H1 (cell line): ENCODE data around the gene SLC25A26. TPM values are rescaled to one million over a fixed set of nuclear protein-coding genes. Genes with fewer than 3 reads are reported as not detected.

Experiments
- CTCF ChIA-PET: fragments of 300-600 bp; sonication (Branson Sonifier 250); formaldehyde crosslinking; loops from one replicate; lab custom pipeline; 2021; ENCODE audit not compliant: partially characterized antibody; lab: Charles Lee
- POLR2A ChIA-PET: fragments of 300-600 bp; sonication (Branson Sonifier 250); formaldehyde crosslinking; loops from one replicate; lab custom pipeline; 2021; ENCODE audit warnings: inconsistent platforms; ENCODE audit not compliant: partially characterized antibody; lab: Charles Lee
- DNase-seq, 2 experiments: peaks; one replicate each; pipeline versions ENCODE4 v3.0.0 to v3.0.0-alpha.2; 2010 to 2022; ENCODE audit warnings: low spot score in 2 of 2, low read depth in 1 of 2, mixed read lengths in 1 of 2
- FAIRE-seq: peaks from 2 replicates; lab custom pipeline; 2011; peaks lifted over from hg19 to GRCh38; lab: Jason Lieb, UNC
- H2AFZ ChIP-seq: 2 replicates; pipeline ENCODE4 v1.8.1; 2012; ENCODE audit warnings: low read length, inconsistent platforms
- H2AK5ac ChIP-seq: 2 replicates; pipeline ENCODE4 v1.6.1; 2013; ENCODE audit warnings: low read depth, low read length
- H2BK120ac ChIP-seq: replicated peaks from 2 replicates; pipeline ENCODE3; 2013; ENCODE audit warnings: low read depth, low read length, inconsistent platforms
- H2BK12ac ChIP-seq: 2 replicates; pipeline ENCODE4 v1.6.1; 2013; ENCODE audit warnings: low read depth, low read length
- H2BK15ac ChIP-seq: 2 replicates; pipeline ENCODE4 v1.6.1; 2013; ENCODE audit warnings: low read length
- H2BK20ac ChIP-seq: 2 replicates; pipeline ENCODE4 v1.6.1; 2013; ENCODE audit warnings: low read length
- H2BK5ac ChIP-seq: 2 replicates; pipeline ENCODE4 v1.6.1; 2013; ENCODE audit warnings: low read depth, low read length
- H3K14ac ChIP-seq: 2 replicates; pipeline ENCODE4 v1.6.1; 2013; ENCODE audit warnings: inconsistent platforms; ENCODE audit not compliant: insufficient read length
- H3K18ac ChIP-seq: 2 replicates; pipeline ENCODE4 v1.6.1; 2013; ENCODE audit warnings: low read length; ENCODE audit errors: extremely low read depth
- H3K23ac ChIP-seq: 2 replicates; pipeline ENCODE4 v1.6.1; 2013; ENCODE audit warnings: inconsistent platforms; ENCODE audit not compliant: insufficient read length
- H3K23me2 ChIP-seq: 2 replicates; pipeline ENCODE4 v1.6.1; 2013; ENCODE audit warnings: low read depth, low read length
- H3K27ac ChIP-seq: 2 replicates; pipeline ENCODE4 v1.6.1; 2011; ENCODE audit warnings: low read depth, low read length, inconsistent platforms
- H3K27me3 ChIP-seq, 4 experiments: replicated peaks in 1 of 4; 1 replicate in 1 of 4; 2 replicates in 3 of 4; pipeline versions ENCODE4 v1.6.1 to v1.8.1; 2011 to 2013; ENCODE audit warnings: low read length in 3 of 4, mild to moderate bottlenecking in 3 of 4, inconsistent platforms in 2 of 4, mixed read lengths in 2 of 4, moderate library complexity in 1 of 4; ENCODE audit not compliant: control insufficient read depth in 3 of 4, insufficient read depth in 3 of 4; ENCODE audit errors: extremely low read depth in 1 of 4
- H3K36me3 ChIP-seq, 4 experiments: 2 replicates each; pipeline versions ENCODE4 v1.6.1 to v1.8.1; 2011 to 2013; ENCODE audit warnings: mild to moderate bottlenecking in 4 of 4, low read length in 3 of 4, moderate library complexity in 2 of 4, control low read depth in 1 of 4, inconsistent platforms in 1 of 4; ENCODE audit not compliant: insufficient read depth in 4 of 4, control insufficient read depth in 2 of 4
- H3K4ac ChIP-seq: replicated peaks from 2 replicates; pipeline ENCODE3; 2013; ENCODE audit warnings: low read length, low read depth, mixed read lengths, inconsistent platforms; ENCODE audit not compliant: insufficient read length
- H3K4me1 ChIP-seq, 4 experiments: replicated peaks in 1 of 4; 1 replicate in 1 of 4; 2 replicates in 3 of 4; pipeline versions ENCODE4 v1.6.1 to v1.8.1; 2011 to 2013; ENCODE audit warnings: low read length in 3 of 4, inconsistent platforms in 2 of 4, mixed read lengths in 1 of 4; ENCODE audit not compliant: insufficient read depth in 4 of 4, control insufficient read depth in 3 of 4
- H3K4me2 ChIP-seq, 2 experiments: 2 replicates each; pipeline versions ENCODE4 v1.6.1 to v1.8.1; 2011 to 2013; ENCODE audit warnings: low read depth in 2 of 2, low read length in 2 of 2, control low read depth in 1 of 2, inconsistent platforms in 1 of 2, mild to moderate bottlenecking in 1 of 2; ENCODE audit not compliant: insufficient read depth in 1 of 2
- H3K4me3 ChIP-seq, 4 experiments: fragments of 200-600, 300-600 bp in 1 of 4; sonication (generic), shearing (Covaris generic), sonication (Bioruptor Twin) in 1 of 4; 2 replicates each; pipeline versions ENCODE4 v1.5.1 to v1.8.1; 2011 to 2016; ENCODE audit warnings: low read length in 4 of 4, low read depth in 3 of 4, control low read depth in 2 of 4, inconsistent platforms in 2 of 4, mild to moderate bottlenecking in 2 of 4, mixed read lengths in 1 of 4, moderate library complexity in 1 of 4; ENCODE audit not compliant: insufficient read depth in 2 of 4; ENCODE audit errors: extremely low read depth in 1 of 4
- H3K56ac ChIP-seq: replicated peaks from 2 replicates; pipeline ENCODE3; 2013; ENCODE audit warnings: low read depth, mild to moderate bottlenecking, mixed read lengths, low read length, inconsistent platforms; ENCODE audit not compliant: insufficient read length
- H3K79me1 ChIP-seq: 2 replicates; pipeline ENCODE4 v1.6.1; 2013; ENCODE audit warnings: low read depth, low read length, control low read depth
- H3K79me2 ChIP-seq, 2 experiments: 2 replicates each; pipeline versions ENCODE4 v1.6.1 to v1.8.1; 2012 to 2013; ENCODE audit warnings: low read length in 2 of 2, mild to moderate bottlenecking in 2 of 2, inconsistent platforms in 1 of 2; ENCODE audit not compliant: insufficient read depth in 2 of 2, control insufficient read depth in 1 of 2
- H3K9ac ChIP-seq, 4 experiments: replicated peaks in 1 of 4; 1 replicate in 1 of 4; 2 replicates in 3 of 4; pipeline versions ENCODE4 v1.6.1 to v1.8.1; 2011 to 2013; ENCODE audit warnings: low read depth in 3 of 4, low read length in 3 of 4, control low read depth in 2 of 4, mild to moderate bottlenecking in 2 of 4, moderate library complexity in 2 of 4, inconsistent platforms in 1 of 4; ENCODE audit errors: extremely low read depth in 1 of 4
- H3K9me3 ChIP-seq, 2 experiments: 2 replicates each; pipeline versions ENCODE4 v1.6.1 to v1.8.1; 2012 to 2013; ENCODE audit warnings: mild to moderate bottlenecking in 2 of 2, moderate library complexity in 2 of 2, control low read depth in 1 of 2, inconsistent platforms in 1 of 2, low read depth in 1 of 2, low read length in 1 of 2, mixed read lengths in 1 of 2; ENCODE audit not compliant: insufficient read depth in 2 of 2
- H4K20me1 ChIP-seq, 2 experiments: replicated peaks in 1 of 2; 2 replicates each; pipeline versions ENCODE3 to v1.8.1; 2011 to 2013; ENCODE audit warnings: inconsistent platforms in 2 of 2, low read length in 2 of 2, mild to moderate bottlenecking in 1 of 2; ENCODE audit not compliant: insufficient read depth in 2 of 2, control insufficient read depth in 1 of 2
- H4K5ac ChIP-seq: 2 replicates; pipeline ENCODE4 v1.6.1; 2013; ENCODE audit warnings: low read length, low read depth, mixed read lengths, inconsistent platforms; ENCODE audit not compliant: insufficient read length
- H4K8ac ChIP-seq: 2 replicates; pipeline ENCODE4 v1.8.0; 2013; ENCODE audit warnings: mild to moderate bottlenecking, moderate library complexity, low read length, inconsistent platforms; ENCODE audit not compliant: insufficient read depth; ENCODE audit errors: extremely low read depth
- H4K91ac ChIP-seq: replicated peaks from 2 replicates; pipeline ENCODE3; 2013; ENCODE audit warnings: low read length, mixed read lengths, inconsistent platforms; ENCODE audit not compliant: insufficient read length
- ASH2L ChIP-seq: fragments of 200-600, 300-600 bp; sonication (generic); IDR thresholded peaks from one replicate; pipeline ENCODE4 v1.7.1; 2017; ENCODE audit warnings: low read length
- BRCA1 ChIP-seq: IDR thresholded peaks from 2 replicates; pipeline ENCODE4 v1.6.1; 2012; ENCODE audit warnings: low read depth, low read length, improper control_type of control experiment
- CREB1 ChIP-seq: IDR thresholded peaks from 2 replicates; pipeline ENCODE4 v1.6.1; 2012; ENCODE audit warnings: inconsistent platforms
- EZH2 ChIP-seq: fragments of 200-600 bp; sonication (generic); IDR thresholded peaks from 2 replicates; pipeline ENCODE4 v1.7.1; 2012; ENCODE audit warnings: low read depth, mild to moderate bottlenecking, moderate library complexity, low read length, inconsistent platforms; ENCODE audit not compliant: severe bottlenecking
- GABPA ChIP-seq: IDR thresholded peaks from 2 replicates; pipeline ENCODE4 v1.6.1; 2011; ENCODE audit warnings: mild to moderate bottlenecking, low read length, moderate library complexity, borderline replicate concordance; ENCODE audit not compliant: insufficient read depth
- KDM1A ChIP-seq: fragments of 200-600, 300-600 bp; sonication (generic); IDR thresholded peaks from 2 replicates; pipeline ENCODE4 v1.7.1; 2016; ENCODE audit warnings: mild to moderate bottlenecking, low read length, borderline replicate concordance
- POLR2AphosphoS5 ChIP-seq: IDR thresholded peaks from 2 replicates; pipeline ENCODE4 v1.6.1; 2011; ENCODE audit warnings: low read depth, low read length
- RXRA ChIP-seq: IDR thresholded peaks from 2 replicates; pipeline ENCODE4 v1.6.1; 2011; ENCODE audit warnings: low read depth, mild to moderate bottlenecking, low read length, moderate library complexity; ENCODE audit not compliant: insufficient read depth
- SAP30 ChIP-seq: fragments of 300-600 bp; sonication (generic); IDR thresholded peaks from 2 replicates; pipeline ENCODE4 v1.7.1; 2012; ENCODE audit warnings: low read length, moderate library complexity, mild to moderate bottlenecking, inconsistent platforms; ENCODE audit not compliant: insufficient read depth, insufficient replicate concordance
- SIN3A ChIP-seq, 2 experiments: IDR thresholded peaks in 1 of 2; conservative IDR thresholded peaks in 1 of 2; 2 replicates each; pipeline ENCODE4 v1.6.1; 2011 to 2012; ENCODE audit warnings: low read length in 2 of 2, improper control_type of control experiment in 1 of 2, low read depth in 1 of 2, mild to moderate bottlenecking in 1 of 2
- SP2 ChIP-seq: IDR thresholded peaks from 2 replicates; pipeline ENCODE4 v1.6.1; 2012; ENCODE audit warnings: mild to moderate bottlenecking, low read length, inconsistent platforms
- TAF7 ChIP-seq: optimal IDR thresholded peaks from 2 replicates; pipeline ENCODE3; 2011; ENCODE audit warnings: low read depth, mild to moderate bottlenecking, inconsistent platforms, low read length, moderate library complexity, borderline replicate concordance
- ZNF274 ChIP-seq: IDR thresholded peaks from 2 replicates; pipeline ENCODE4 v1.7.0; 2012; ENCODE audit warnings: low read length, borderline replicate concordance; ENCODE audit errors: extremely low read depth
- WGBS, 2 experiments: shearing (Covaris generic) in 1 of 2; methylation state at CpG; one replicate each; pipeline versions ENCODE4 v1.1.6 to v1.1.7; 2013 to 2015; ENCODE audit warnings: low lambda C conversion rate in 2 of 2, mixed read lengths in 2 of 2, inconsistent platforms in 1 of 2, low coverage in 1 of 2, missing lambda C conversion rate in 1 of 2; ENCODE audit not compliant: insufficient replicate concordance in 2 of 2, insufficient coverage in 1 of 2, insufficient read length in 1 of 2; ENCODE audit errors: extremely low coverage in 1 of 2, missing lambda C conversion rate in 1 of 2; 5-methylcytosine and 5-hydroxymethylcytosine counted together
- polyA plus RNA-seq, 7 experiments: library from polyadenylated mRNA; depleted of rRNA in 3 of 7; stranded (reverse) in 5 of 7; unstranded in 2 of 7; fragments of >200 nt in 5 of 7; fragments of 200-250 nt in 2 of 7; gene quantifications; 1 replicate in 5 of 7; 2 replicates in 1 of 7; 4 replicates in 1 of 7; pipeline versions ENCODE4 v1.2.1 to v1.2.3, GENCODE V29; 2011 to 2013; ENCODE audit warnings: missing spikeins in 2 of 7, mixed read lengths in 2 of 7
- total RNA-seq: library from RNA; stranded (reverse); fragmentation: NEBNext Ultra II Directional; extraction: Animal tissue kit (Norgen Biotek cat#: 25700); gene quantifications from 2 replicates; pipeline ENCODE4 v1.2.1, GENCODE V29; 2021
- TF ChIP-seq, protein P1 (sequence below): IDR thresholded peaks from 2 replicates; pipeline ENCODE4 v1.6.1; 2011; ENCODE audit warnings: low read depth, mild to moderate bottlenecking, low read length; ENCODE audit not compliant: insufficient read depth

The SLC25A26 gene
- total and polyA plus RNA-seq, 2 of the 8 experiments (the other 6 are each of a cell fraction or from before 2014, with no cell fraction given) = 30.0 to 37.0 TPM

DNA sequence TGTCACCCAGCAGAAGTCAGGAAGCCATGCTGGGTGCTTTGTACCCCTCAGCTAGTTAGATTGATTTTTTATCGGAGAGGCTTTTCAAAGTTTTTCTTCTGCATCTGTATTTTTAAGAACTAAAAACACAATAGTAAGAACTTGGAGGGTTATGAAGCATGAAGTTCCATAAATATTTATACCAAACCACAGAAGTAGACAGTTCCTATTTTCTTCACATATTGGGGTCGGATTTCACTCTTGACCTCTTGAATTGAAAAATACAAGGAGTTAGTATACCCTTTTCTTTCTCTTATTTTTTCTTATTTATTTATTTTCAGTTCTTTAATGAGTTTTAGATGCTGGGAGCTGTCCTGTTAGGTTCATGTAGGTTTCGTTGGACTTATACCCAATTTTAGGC is 35.1 kb downstream of the SLC25A26 start:
- H2BK15ac ChIP-seq = no peak overlapping the region
- H3K4me2 ChIP-seq = no peak overlapping the region
- no peak overlapping the region for H4K8ac ChIP-seq
- H4K91ac ChIP-seq = no peak overlapping the region
- no peak overlapping the region for H2BK5ac ChIP-seq
- H2AFZ ChIP-seq = no peak overlapping the region
- H3K4ac ChIP-seq = no peak overlapping the region
- H2BK120ac ChIP-seq = no peak overlapping the region
- H3K23me2 ChIP-seq = no peaks in the 10 kb centered on the region
- peaks cover 0 to 2% of the 10 kb centered on the region in 2 experiments for H4K20me1 ChIP-seq
- no peak overlapping the region for H2AK5ac ChIP-seq
- WGBS, 2 experiments = 90% methylated on average over 3 of the region's 3 CpGs; no CpG with 5 or more reads in 1 of the 2 experiments
- no peak overlapping the region for H4K5ac ChIP-seq
- no peak overlapping the region for H3K27ac ChIP-seq
- no peak overlapping the region for H3K9ac ChIP-seq
- ChIA-PET POLR2A (no interaction called here), CTCF (interaction anchor here (0.6 to 7.4 kb wide), 5 partner anchors 117 to 1562 kb away, joined by 3 to 90 read pairs (median 6); no protein-coding TSS in a partner anchor)
- H3K27me3 ChIP-seq = no peaks in the 10 kb centered on the region
- no peak overlapping the region for H3K14ac ChIP-seq
- DNase-seq (no peak), FAIRE-seq (no peak)
- no peaks in the 10 kb centered on the region for H3K79me1 ChIP-seq
- H3K36me3 ChIP-seq = no peaks in the 10 kb centered on the region
- no peak overlapping the region for H3K18ac ChIP-seq
- no peak overlapping the region for H3K4me3 ChIP-seq
- H3K79me2 ChIP-seq = no peaks in the 10 kb centered on the region
- no peaks in the 10 kb centered on the region for H3K9me3 ChIP-seq
- no peak overlapping the region for H3K23ac ChIP-seq
- H2BK12ac ChIP-seq = no peak overlapping the region
- no peak overlapping the region for H3K56ac ChIP-seq
- H2BK20ac ChIP-seq = no peak overlapping the region
- H3K4me1 ChIP-seq = no peaks in the 10 kb centered on the region
- no peak for TF ChIP-seq SAP30
- TF ChIP-seq CREB1 = no peak
- no peak for TF ChIP-seq ZNF274
- TF ChIP-seq ASH2L = no peak
- TF ChIP-seq EZH2 = no peak
- TF ChIP-seq GABPA = no peak
- TF ChIP-seq TAF7 = no peak
- TF ChIP-seq, protein P1, sequence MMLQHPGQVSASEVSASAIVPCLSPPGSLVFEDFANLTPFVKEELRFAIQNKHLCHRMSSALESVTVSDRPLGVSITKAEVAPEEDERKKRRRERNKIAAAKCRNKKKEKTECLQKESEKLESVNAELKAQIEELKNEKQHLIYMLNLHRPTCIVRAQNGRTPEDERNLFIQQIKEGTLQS = no peak
- no peak for TF ChIP-seq KDM1A
- TF ChIP-seq SIN3A (conservative IDR thresholded peaks at IDR 0.05 in 1 of 2, IDR thresholded peaks at IDR 0.05 in 1 of 2; ENCODE audit: low read depth in 1 of 2, low read length in 2 of 2) = no peak
- TF ChIP-seq POLR2AphosphoS5 = no peak
- no peak for TF ChIP-seq RXRA
- TF ChIP-seq SP2 = no peak
- TF ChIP-seq BRCA1 = no peak
